Liver (tissue), 9 donors: ENCODE results near the gene ADARB1. TPM values are rescaled to one million over a fixed set of nuclear protein-coding genes. Genes with fewer than 3 reads are reported as not detected.

Experiments used
- DNase-seq: peaks from one replicate; pipeline ENCODE4 v3.0.0-alpha.2; 2017; ENCODE audit warnings: low spot score
- H3K27ac ChIP-seq, 2 donors: one replicate each; pipeline ENCODE4 v1.7.0; 2013; ENCODE audit warnings: inconsistent platforms in 2 of 2, low read length in 2 of 2, control low read depth in 1 of 2, low read depth in 1 of 2, mild to moderate bottlenecking in 1 of 2
- H3K27me3 ChIP-seq, 4 donors: one replicate each; pipeline versions ENCODE4 v1.6.1 to v1.7.0; 2013; ENCODE audit warnings: low read length in 3 of 4, inconsistent platforms in 1 of 4, mild to moderate bottlenecking in 1 of 4, moderate library complexity in 1 of 4; ENCODE audit not compliant: control insufficient read depth in 4 of 4, insufficient read depth in 4 of 4
- H3K36me3 ChIP-seq, 4 donors: one replicate each; pipeline versions ENCODE4 v1.6.1 to v1.7.0; 2013; ENCODE audit warnings: low read length in 3 of 4, mild to moderate bottlenecking in 3 of 4, low read depth in 1 of 4, moderate library complexity in 1 of 4; ENCODE audit not compliant: control insufficient read depth in 4 of 4, insufficient read depth in 3 of 4
- H3K4me1 ChIP-seq, 4 donors: one replicate each; pipeline versions ENCODE4 v1.6.1 to v1.7.0; 2013; ENCODE audit warnings: low read length in 3 of 4, mild to moderate bottlenecking in 3 of 4, moderate library complexity in 1 of 4; ENCODE audit not compliant: control insufficient read depth in 4 of 4, insufficient read depth in 4 of 4
- H3K4me3 ChIP-seq, 3 donors: one replicate each; pipeline versions ENCODE4 v1.6.1 to v1.7.0; 2013; ENCODE audit warnings: low read length in 3 of 3, control low read depth in 1 of 3, low read depth in 1 of 3, mild to moderate bottlenecking in 1 of 3
- H3K9ac ChIP-seq, 2 donors: one replicate each; pipeline ENCODE4 v1.7.0; 2013; ENCODE audit warnings: low read length in 2 of 2, mild to moderate bottlenecking in 2 of 2, moderate library complexity in 2 of 2, control low read depth in 1 of 2, low read depth in 1 of 2
- H3K9me3 ChIP-seq, 4 donors: one replicate each; pipeline versions ENCODE4 v1.6.1 to v1.7.0; 2013; ENCODE audit warnings: low read length in 3 of 4; ENCODE audit not compliant: control insufficient read depth in 4 of 4
- EGR1 ChIP-seq, 2 donors: IDR thresholded peaks; 2 replicates each; pipeline ENCODE4 v1.6.1; 2016 to 2018; ENCODE audit warnings: antibody characterized with exemption in 2 of 2, low read depth in 2 of 2
- FOXA1 ChIP-seq: IDR thresholded peaks from 2 replicates; pipeline ENCODE4 v1.6.1; 2016; ENCODE audit warnings: antibody characterized with exemption
- FOXA2 ChIP-seq: IDR thresholded peaks from 2 replicates; pipeline ENCODE4 v1.6.1; 2016; ENCODE audit warnings: antibody characterized with exemption
- GABPA ChIP-seq, 2 donors: IDR thresholded peaks in 1 of 2; conservative IDR thresholded peaks in 1 of 2; 2 replicates each; pipeline ENCODE4 v1.6.1; 2016; ENCODE audit warnings: antibody characterized with exemption in 2 of 2, mild to moderate bottlenecking in 1 of 2, moderate library complexity in 1 of 2
- HNF4A ChIP-seq, 2 donors: conservative IDR thresholded peaks; 2 replicates each; pipeline ENCODE4 v1.6.1; 2016; ENCODE audit warnings: antibody characterized with exemption in 2 of 2, mild to moderate bottlenecking in 2 of 2
- JUND ChIP-seq, 2 donors: IDR thresholded peaks; 2 replicates each; pipeline ENCODE4 v1.6.1; 2016; ENCODE audit warnings: antibody characterized with exemption in 2 of 2
- NR2F2 ChIP-seq: IDR thresholded peaks from 2 replicates; pipeline ENCODE4 v1.6.1; 2016; ENCODE audit warnings: antibody characterized with exemption
- RAD21 ChIP-seq, 2 donors: IDR thresholded peaks; 2 replicates each; pipeline ENCODE4 v1.6.1; 2016; ENCODE audit warnings: antibody characterized with exemption in 2 of 2, mild to moderate bottlenecking in 2 of 2
- RXRA ChIP-seq, 2 donors: IDR thresholded peaks; 2 replicates each; pipeline ENCODE4 v1.6.1; 2017 to 2018; ENCODE audit warnings: antibody characterized with exemption in 2 of 2, mild to moderate bottlenecking in 1 of 2
- SP1 ChIP-seq: IDR thresholded peaks from 2 replicates; pipeline ENCODE4 v1.6.1; 2018; ENCODE audit warnings: antibody characterized with exemption, mild to moderate bottlenecking
- TAF1 ChIP-seq: conservative IDR thresholded peaks from 2 replicates; pipeline ENCODE4 v1.6.1; 2016; ENCODE audit warnings: antibody characterized with exemption, mild to moderate bottlenecking
- YY1 ChIP-seq: IDR thresholded peaks from 2 replicates; pipeline ENCODE4 v1.6.1; 2016; ENCODE audit warnings: antibody characterized with exemption, mild to moderate bottlenecking
- WGBS: extraction: QIAGEN DNeasy Blood & Tissue Kit; methylation state at CpG from one replicate; pipeline ENCODE4 v1.1.7; 2013; 5-methylcytosine and 5-hydroxymethylcytosine counted together
- polyA plus RNA-seq, 2 donors: library from polyadenylated mRNA; stranded (reverse) in 1 of 2; unstranded in 1 of 2; fragments of 200-250 nt in 1 of 2; fragments of >200 nt in 1 of 2; fragmentation: Nextera tagmentation in 1 of 2; extraction: Ambion mirVana in 1 of 2; gene quantifications; one replicate each; pipeline versions ENCODE4 v1.2.1 to v1.2.3, GENCODE V29; 2013 to 2015
- total RNA-seq, 2 donors: library from RNA; depleted of rRNA; stranded (reverse); fragments of >200 nt; gene quantifications; one replicate each; pipeline ENCODE4 v1.2.3, GENCODE V29; 2014
- TF ChIP-seq, protein P1 (sequence below): IDR thresholded peaks from 2 replicates; pipeline ENCODE4 v1.6.1; 2016; ENCODE audit warnings: antibody characterized with exemption
- TF ChIP-seq, protein P2 (sequence below): IDR thresholded peaks from 2 replicates; pipeline ENCODE4 v1.6.1; 2016; ENCODE audit warnings: antibody characterized with exemption
- TF ChIP-seq, protein P3 (sequence below): IDR thresholded peaks from 2 replicates; pipeline ENCODE4 v1.6.1; 2016; ENCODE audit warnings: antibody characterized with exemption
- TF ChIP-seq, protein P4 (sequence below): fragments of 150-350 bp; IDR thresholded peaks from 2 replicates; pipeline ENCODE4 v1.5.1; 2017; ENCODE audit warnings: improper control_type of control experiment, low read depth, low read length; ENCODE audit not compliant: missing input control
- TF ChIP-seq, protein P5 (sequence below): IDR thresholded peaks from 2 replicates; pipeline ENCODE4 v1.6.1; 2016; ENCODE audit warnings: antibody characterized with exemption, mild to moderate bottlenecking
- donor health status: healthy.
- donor health status: healthy.
- donor health status: healthy.
- donor health status: healthy.
- donor health status: healthy.

Gene ADARB1
- total and polyA plus RNA-seq, 4 donors = 1.6 to 7.8 (median 2.9) TPM

DNA sequence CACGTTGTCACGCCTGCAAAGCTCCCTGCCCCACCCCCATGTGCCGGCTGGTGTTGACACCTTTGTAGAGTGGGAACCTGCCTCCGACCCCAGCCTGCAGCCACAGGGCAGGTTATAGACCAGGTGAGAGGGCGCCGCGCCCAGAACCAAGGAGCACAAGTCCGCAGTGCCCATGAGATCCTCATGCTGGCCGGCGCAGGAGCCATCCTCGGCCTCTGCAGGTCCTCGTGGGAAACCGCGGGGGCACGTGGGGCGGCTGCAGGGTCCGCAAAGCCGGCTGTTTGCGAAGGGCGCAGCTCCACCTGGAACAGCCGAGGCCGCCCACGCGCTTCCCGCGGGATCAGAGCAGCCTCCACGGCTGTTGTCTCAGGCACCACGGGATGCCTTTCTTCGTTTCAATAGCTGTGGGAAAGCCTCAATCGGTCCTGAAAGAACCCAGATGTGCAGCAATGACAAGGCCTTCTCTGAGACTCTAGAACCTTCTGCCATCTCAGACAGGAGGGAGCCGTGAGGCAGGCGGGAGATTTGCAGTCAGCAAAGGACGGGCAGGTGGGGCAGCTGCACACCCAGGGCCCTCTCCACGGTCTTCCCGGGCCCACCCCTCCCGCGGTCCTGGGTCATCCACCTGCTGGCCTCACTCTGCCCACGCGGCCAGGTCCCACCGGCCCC, 183.4 kb downstream of the ADARB1 start:
- H3K4me1 ChIP-seq = peaks cover 2 to 10% (median 8%) of the 10 kb centered on the region in 4 donors
- no peaks in the 10 kb centered on the region for H3K27me3 ChIP-seq
- TF ChIP-seq GABPA (IDR thresholded peaks at IDR 0.05 in 1 of 2, conservative IDR thresholded peaks at IDR 0.05 in 1 of 2) (no peak), HNF4A (conservative IDR thresholded peaks at IDR 0.05) (no peak), RAD21 (IDR thresholded peaks at IDR 0.05) (no peak), EGR1 (IDR thresholded peaks at IDR 0.05; ENCODE audit: low read depth in 2 of 2) (no peak), FOXA2 (no peak), FOXA1 (no peak), SP1 (no peak), NR2F2 (no peak), YY1 (no peak), JUND (IDR thresholded peaks at IDR 0.05) (no peak), RXRA (IDR thresholded peaks at IDR 0.05) (no peak), TAF1 (no peak)
- TF ChIP-seq, protein P1, sequence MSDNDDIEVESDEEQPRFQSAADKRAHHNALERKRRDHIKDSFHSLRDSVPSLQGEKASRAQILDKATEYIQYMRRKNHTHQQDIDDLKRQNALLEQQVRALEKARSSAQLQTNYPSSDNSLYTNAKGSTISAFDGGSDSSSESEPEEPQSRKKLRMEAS = no peak
- TF ChIP-seq, protein P2, sequence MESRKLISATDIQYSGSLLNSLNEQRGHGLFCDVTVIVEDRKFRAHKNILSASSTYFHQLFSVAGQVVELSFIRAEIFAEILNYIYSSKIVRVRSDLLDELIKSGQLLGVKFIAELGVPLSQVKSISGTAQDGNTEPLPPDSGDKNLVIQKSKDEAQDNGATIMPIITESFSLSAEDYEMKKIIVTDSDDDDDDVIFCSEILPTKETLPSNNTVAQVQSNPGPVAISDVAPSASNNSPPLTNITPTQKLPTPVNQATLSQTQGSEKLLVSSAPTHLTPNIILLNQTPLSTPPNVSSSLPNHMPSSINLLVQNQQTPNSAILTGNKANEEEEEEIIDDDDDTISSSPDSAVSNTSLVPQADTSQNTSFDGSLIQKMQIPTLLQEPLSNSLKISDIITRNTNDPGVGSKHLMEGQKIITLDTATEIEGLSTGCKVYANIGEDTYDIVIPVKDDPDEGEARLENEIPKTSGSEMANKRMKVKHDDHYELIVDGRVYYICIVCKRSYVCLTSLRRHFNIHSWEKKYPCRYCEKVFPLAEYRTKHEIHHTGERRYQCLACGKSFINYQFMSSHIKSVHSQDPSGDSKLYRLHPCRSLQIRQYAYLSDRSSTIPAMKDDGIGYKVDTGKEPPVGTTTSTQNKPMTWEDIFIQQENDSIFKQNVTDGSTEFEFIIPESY = no peak
- TF ChIP-seq, protein P3, sequence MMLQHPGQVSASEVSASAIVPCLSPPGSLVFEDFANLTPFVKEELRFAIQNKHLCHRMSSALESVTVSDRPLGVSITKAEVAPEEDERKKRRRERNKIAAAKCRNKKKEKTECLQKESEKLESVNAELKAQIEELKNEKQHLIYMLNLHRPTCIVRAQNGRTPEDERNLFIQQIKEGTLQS = no peak
- TF ChIP-seq, protein P4, sequence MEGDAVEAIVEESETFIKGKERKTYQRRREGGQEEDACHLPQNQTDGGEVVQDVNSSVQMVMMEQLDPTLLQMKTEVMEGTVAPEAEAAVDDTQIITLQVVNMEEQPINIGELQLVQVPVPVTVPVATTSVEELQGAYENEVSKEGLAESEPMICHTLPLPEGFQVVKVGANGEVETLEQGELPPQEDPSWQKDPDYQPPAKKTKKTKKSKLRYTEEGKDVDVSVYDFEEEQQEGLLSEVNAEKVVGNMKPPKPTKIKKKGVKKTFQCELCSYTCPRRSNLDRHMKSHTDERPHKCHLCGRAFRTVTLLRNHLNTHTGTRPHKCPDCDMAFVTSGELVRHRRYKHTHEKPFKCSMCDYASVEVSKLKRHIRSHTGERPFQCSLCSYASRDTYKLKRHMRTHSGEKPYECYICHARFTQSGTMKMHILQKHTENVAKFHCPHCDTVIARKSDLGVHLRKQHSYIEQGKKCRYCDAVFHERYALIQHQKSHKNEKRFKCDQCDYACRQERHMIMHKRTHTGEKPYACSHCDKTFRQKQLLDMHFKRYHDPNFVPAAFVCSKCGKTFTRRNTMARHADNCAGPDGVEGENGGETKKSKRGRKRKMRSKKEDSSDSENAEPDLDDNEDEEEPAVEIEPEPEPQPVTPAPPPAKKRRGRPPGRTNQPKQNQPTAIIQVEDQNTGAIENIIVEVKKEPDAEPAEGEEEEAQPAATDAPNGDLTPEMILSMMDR = no peak
- TF ChIP-seq, protein P5, sequence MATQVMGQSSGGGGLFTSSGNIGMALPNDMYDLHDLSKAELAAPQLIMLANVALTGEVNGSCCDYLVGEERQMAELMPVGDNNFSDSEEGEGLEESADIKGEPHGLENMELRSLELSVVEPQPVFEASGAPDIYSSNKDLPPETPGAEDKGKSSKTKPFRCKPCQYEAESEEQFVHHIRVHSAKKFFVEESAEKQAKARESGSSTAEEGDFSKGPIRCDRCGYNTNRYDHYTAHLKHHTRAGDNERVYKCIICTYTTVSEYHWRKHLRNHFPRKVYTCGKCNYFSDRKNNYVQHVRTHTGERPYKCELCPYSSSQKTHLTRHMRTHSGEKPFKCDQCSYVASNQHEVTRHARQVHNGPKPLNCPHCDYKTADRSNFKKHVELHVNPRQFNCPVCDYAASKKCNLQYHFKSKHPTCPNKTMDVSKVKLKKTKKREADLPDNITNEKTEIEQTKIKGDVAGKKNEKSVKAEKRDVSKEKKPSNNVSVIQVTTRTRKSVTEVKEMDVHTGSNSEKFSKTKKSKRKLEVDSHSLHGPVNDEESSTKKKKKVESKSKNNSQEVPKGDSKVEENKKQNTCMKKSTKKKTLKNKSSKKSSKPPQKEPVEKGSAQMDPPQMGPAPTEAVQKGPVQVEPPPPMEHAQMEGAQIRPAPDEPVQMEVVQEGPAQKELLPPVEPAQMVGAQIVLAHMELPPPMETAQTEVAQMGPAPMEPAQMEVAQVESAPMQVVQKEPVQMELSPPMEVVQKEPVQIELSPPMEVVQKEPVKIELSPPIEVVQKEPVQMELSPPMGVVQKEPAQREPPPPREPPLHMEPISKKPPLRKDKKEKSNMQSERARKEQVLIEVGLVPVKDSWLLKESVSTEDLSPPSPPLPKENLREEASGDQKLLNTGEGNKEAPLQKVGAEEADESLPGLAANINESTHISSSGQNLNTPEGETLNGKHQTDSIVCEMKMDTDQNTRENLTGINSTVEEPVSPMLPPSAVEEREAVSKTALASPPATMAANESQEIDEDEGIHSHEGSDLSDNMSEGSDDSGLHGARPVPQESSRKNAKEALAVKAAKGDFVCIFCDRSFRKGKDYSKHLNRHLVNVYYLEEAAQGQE = no peak
- H3K4me3 ChIP-seq = no peak overlapping the region
- 72% methylated on average over 40 of the region's 40 CpGs for WGBS
- no peaks in the 10 kb centered on the region for H3K9me3 ChIP-seq
- H3K9ac ChIP-seq = no peak overlapping the region
- H3K36me3 ChIP-seq = no peaks in the 10 kb centered on the region
- DNase-seq = no peak
- no peak overlapping the region for H3K27ac ChIP-seq
